DOHH2 (cell line): ENCODE measurements around the gene WDR6.

Experiments
- CTCF ChIP-seq: fragments of 200-600 bp; sonication (generic); IDR thresholded peaks from one replicate; pipeline ENCODE4 v1.5.1; 2014; ENCODE audit warnings: antibody characterized with exemption, mild to moderate bottlenecking, low read depth, low read length; ENCODE audit not compliant: poor library complexity, severe bottlenecking
- EZH2phosphoT487 ChIP-seq: fragments of 200-600 bp; sonication (generic); IDR thresholded peaks from 2 replicates; pipeline ENCODE4 v1.6.1; 2017; ENCODE audit warnings: borderline replicate concordance, mild to moderate bottlenecking, antibody characterized with exemption, low read length, moderate library complexity, mixed read lengths

- TF ChIP-seq CTCF (no peak), EZH2phosphoT487 (no peak)
These were observed 26.9 kb upstream of the WDR6 start for GRCh38 chr3:48980295-48980694.
